HG03469 (cell line): ENCODE measurements around the gene THOC6.

Experiments
- ATAC-seq: cut with Tn5 transposase; IDR thresholded peaks from one replicate; pipeline ENCODE4 v1.9.1; 2021; ENCODE audit warnings: mild to moderate bottlenecking, moderate library complexity, moderate number of reproducible peaks; ENCODE audit not compliant: unreplicated experiment

The THOC6 gene

DNA sequence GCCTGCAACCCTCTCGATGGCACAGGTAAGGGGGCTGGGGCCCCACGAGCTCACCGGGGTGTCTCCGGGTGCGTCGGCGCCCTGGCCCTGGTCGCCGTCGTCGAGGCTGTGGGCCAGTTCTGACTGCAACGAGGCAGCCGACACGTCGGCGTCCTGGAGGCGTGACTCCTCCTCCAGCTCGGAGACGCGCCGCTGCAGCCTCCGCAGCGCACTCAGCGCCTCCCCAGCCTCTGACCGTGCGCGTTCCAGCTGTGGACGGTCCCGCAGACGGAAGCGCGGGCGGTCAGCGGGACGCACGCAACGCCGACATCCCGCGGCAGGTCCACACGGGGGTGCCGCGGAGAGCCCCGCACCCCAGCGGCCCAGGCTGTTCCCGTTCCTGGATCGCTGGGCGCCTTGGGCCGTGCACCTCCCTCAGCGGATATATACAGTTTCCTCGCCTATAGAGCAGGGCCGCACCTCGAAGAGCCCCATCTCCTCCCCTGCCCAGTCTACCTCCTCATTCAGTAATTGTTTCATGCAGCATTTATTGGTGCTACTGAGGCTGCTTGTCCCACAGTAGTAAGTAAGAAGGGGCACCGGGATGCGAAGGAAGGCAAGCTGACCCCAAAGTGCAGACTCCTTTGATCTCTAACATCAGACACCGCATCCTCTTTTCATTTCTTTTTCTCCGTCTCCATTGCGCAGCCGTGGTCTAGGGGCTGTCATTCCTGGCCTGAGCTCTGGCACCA is 5.8 kb downstream of the THOC6 start:
- no peak for ATAC-seq

GRCh38 chr16:3030222-3031212 is 6.7 kb downstream of the THOC6 start:
- ATAC-seq = no peak

DNA sequence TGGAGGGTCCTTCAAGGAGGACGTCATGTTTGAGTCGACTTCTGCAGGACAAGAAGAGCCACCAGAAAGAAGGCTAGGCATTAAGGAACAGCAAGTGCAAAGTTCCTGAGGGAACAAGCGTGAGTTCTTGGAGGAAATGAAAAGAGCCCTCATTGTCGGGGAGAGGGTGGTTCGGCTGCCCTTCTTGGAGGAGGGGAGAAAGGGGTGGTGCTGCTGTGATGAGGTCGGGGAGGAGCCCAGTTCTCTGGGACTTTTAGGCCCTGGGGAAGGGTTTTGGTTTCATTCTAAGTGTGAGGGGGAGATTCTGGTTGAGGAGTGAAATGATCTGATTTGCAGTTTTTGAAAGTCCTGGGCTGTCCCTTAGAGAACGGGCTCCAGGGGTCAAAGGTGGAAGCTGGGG is 8.8 kb downstream of the THOC6 start:
- no peak for ATAC-seq

DNA sequence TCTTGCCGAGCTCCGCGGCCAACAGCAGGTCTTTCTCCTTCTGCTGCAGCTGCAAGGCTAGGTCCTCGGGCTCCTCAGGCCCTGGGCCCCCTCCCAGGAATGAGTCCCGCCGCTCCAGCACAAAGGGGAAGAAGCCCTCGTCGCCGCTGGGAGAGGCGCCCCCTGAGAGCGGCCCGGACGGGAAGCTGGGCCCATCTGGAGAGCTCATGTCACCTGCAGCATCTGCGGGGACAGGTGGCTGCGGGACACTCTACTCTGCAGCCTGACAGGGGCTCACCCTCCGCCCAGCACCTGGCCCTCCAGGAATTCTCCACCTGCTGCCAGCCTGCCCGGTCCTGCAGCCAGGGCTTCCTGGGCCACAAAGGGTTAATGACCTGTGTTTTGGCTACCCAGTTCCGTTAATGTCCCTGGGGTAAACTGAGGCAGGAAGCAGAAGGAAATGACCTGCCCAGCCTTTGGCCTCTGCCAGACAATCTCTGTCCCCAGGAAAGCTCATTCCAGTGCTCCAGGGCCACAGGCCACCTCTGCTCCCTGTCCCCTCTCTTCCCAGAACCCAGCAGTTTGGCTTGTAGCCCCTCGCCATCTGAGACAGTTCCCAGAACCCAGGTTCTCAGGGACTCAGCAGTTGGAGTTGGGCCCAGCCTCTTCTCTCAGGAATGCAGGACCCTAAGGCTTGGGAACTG is 11.6 kb downstream of the THOC6 start:
- no peak for ATAC-seq

GRCh38 chr16:3035972-3036725 is 12.3 kb downstream of the THOC6 start:
- ATAC-seq = no peak

GRCh38 chr16:3036726-3037315 is 13.0 kb downstream of the THOC6 start, which contains the start of gene BICDL2:
Gene BICDL2 (minus strand): TSS chr16:3036944. CDS start chr16:3035496, 1,448 bp downstream.
- no peak for ATAC-seq

DNA sequence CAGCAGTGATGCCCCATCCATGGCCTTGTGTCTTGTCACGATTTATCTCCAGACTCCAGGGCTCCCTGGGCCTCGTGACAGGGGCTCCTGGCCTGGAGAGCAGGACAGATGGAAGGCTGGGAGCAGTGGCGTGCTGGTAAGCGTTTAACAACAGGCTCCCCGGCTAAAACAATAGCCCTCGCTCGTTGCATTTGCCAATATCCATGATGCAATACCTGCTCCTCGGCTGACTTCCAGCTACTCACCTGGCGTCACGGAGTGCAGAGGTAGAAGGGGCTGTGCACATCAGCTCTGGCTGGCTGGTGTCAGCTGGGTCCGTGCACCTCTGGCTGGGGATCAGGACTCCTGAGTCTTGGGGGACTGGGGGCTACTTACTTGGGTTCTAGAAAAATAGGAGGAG is 14.4 kb downstream of the THOC6 start:
- ATAC-seq = no peak

GRCh38 chr16:3038896-3039295 is 15.1 kb downstream of the THOC6 start:
- ATAC-seq = no peak

- no peak for ATAC-seq
These were observed 18.5 kb downstream of the THOC6 start for GRCh38 chr16:3042376-3042775.

- ATAC-seq = no peak
These were observed 20.9 kb downstream of the THOC6 start for GRCh38 chr16:3044708-3045107.

GRCh38 chr16:3045758-3046640 is 22.2 kb downstream of the THOC6 start, which contains the start of gene MMP25:
Gene MMP25 (plus strand): TSS chr16:3046561. CDS start chr16:3046918, 357 bp downstream.
- no peak for ATAC-seq

DNA sequence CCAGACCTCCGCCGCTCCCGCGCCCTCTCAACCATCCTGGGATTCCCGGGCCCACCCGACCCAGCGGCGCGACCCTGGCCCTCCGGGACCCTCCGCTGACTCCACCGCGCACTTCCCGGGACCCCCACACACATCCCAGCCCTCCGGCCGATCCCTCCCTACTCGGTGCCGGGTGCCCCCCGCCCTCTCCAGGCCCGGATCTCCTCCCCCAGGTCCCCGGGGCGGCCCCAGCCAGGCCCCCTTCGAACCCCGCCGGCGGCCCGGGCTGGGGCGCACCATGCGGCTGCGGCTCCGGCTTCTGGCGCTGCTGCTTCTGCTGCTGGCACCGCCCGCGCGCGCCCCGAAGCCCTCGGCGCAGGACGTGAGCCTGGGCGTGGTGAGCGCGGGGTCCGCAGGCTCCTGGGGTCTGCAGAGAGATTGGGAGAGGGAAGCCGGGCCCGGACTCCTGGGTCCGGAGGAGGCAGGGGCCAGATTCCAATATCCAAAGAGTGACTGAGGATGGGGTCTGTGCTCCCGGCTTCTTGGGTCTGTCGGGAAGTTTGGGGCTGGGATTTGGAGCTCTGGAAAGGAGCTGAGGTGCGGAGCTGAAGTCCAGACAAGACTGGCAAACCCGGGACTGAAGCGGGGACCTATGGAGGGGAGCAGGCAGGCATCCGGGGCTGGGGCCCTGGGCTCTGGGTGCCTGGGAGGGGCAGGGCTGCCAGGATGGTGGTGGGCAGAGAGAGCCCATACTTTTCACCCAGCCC is 23.0 kb downstream of the THOC6 start:
- ATAC-seq = no peak

- no peak for ATAC-seq
These were observed 23.5 kb downstream of the THOC6 start for GRCh38 chr16:3047387-3047720.

DNA sequence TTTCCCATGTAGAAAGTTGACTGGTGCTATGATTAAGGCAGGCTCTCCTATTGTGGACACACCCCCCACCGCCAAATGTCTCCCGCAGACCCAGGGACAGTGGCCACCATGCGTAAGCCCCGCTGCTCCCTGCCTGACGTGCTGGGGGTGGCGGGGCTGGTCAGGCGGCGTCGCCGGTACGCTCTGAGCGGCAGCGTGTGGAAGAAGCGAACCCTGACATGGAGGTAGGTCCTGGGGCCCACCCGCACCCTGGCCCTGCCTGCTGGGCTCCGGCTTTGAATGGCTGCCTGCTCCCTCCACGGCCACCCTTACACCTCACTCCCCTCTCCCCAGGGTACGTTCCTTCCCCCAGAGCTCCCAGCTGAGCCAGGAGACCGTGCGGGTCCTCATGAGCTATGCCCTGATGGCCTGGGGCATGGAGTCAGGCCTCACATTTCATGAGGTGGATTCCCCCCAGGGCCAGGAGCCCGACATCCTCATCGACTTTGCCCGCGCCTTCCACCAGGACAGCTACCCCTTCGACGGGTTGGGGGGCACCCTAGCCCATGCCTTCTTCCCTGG is 26.2 kb downstream of the THOC6 start:
- no peak for ATAC-seq

DNA sequence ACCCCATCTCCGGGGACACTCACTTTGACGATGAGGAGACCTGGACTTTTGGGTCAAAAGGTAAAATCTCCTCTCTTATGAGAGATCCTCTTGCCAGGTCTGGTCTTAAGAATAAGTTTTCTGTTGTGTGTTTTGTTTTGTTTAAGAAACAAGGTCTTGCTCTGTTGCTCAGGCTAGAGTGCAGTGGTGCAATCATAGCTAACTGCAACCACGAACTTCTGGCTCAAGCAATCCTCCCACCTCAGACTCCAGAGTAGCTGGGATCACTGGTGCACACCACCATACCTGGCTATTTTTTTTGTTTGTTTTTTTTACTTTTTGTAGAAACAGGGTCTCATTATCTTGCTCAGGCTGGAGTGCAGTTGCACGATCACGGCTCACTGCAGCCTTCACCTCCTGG is 26.7 kb downstream of the THOC6 start:
- ATAC-seq = no peak

- ATAC-seq = no peak
These were observed 27.2 kb downstream of the THOC6 start for GRCh38 chr16:3051009-3051408.

DNA sequence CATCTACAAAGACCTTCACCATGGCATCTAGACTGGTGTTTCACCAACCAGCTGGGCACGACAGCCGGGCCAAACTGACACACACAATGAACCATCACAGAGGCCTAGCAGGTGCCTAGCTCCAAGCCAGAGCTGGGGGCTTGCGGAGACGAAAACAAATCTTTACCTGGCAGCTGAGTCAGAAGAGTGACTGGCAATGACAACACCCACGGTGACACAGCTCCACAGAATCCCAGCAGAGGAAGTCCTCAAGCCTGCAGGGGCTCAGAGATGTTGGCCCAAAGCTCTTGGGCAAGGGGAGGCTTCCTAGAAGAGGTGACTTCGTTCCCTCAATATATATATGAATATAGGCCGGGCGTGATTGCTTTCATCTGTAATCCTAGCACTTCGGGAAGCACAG is 27.7 kb downstream of the THOC6 start:
- no peak for ATAC-seq
